ENCODE data around the gene GINM1.

GINM1 gene

DNA sequence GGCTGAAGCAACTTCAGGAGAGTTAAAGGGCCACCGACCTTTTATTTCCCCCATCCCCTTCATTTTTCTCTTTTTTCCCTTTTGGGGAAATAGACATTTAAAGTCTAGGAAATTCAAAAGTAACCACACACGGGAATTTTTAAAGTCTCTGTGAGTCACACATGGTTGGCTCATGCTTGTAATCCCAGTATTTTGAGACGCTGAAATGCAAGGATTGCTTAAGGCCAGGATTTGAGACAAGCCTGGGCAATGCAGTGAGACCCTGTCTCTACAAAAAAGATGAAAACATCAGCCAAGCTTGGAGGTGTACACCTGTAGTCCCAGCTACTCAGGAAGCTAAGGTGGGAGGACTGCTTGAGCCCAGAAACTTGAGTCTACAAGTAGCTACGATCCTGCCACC lies 48.2 kb downstream of the GINM1 start:
- DNase-seq (ENCODE audit: extremely low spot score), result no peak
- ChIA-PET POLR2A (no interaction called here), CTCF (interaction anchor here (0.8 to 4.0 kb wide), 2 partner anchors 11 to 16 kb away, joined by 3 to 12 read pairs; no protein-coding TSS in a partner anchor)
- TF ChIP-seq, protein P1, sequence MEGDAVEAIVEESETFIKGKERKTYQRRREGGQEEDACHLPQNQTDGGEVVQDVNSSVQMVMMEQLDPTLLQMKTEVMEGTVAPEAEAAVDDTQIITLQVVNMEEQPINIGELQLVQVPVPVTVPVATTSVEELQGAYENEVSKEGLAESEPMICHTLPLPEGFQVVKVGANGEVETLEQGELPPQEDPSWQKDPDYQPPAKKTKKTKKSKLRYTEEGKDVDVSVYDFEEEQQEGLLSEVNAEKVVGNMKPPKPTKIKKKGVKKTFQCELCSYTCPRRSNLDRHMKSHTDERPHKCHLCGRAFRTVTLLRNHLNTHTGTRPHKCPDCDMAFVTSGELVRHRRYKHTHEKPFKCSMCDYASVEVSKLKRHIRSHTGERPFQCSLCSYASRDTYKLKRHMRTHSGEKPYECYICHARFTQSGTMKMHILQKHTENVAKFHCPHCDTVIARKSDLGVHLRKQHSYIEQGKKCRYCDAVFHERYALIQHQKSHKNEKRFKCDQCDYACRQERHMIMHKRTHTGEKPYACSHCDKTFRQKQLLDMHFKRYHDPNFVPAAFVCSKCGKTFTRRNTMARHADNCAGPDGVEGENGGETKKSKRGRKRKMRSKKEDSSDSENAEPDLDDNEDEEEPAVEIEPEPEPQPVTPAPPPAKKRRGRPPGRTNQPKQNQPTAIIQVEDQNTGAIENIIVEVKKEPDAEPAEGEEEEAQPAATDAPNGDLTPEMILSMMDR (IDR thresholded peaks at IDR 0.05; ENCODE audit: control extremely low read depth, extremely low read depth, low read depth, missing control alignments), result no peak

DNA sequence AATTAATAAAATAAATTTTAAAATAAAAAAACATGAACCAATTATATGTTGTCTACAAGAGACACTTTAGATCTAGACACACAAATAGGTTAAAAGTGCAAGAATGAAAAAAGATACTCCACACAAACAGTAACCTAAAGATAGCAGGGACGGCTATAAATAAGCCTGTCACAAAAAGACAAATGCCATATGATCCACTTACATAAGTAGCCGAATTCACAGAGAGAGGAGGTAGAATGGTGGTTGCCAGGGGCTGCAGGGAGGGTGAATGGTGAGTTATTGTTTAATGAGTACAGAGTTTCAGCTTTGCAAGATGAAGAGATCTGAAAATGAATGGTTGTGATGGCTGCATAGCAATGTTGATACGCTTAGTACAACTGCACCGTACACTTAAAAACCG lies 49.6 kb downstream of the GINM1 start:
- DNase-seq (ENCODE audit: extremely low spot score), result no peak

DNA sequence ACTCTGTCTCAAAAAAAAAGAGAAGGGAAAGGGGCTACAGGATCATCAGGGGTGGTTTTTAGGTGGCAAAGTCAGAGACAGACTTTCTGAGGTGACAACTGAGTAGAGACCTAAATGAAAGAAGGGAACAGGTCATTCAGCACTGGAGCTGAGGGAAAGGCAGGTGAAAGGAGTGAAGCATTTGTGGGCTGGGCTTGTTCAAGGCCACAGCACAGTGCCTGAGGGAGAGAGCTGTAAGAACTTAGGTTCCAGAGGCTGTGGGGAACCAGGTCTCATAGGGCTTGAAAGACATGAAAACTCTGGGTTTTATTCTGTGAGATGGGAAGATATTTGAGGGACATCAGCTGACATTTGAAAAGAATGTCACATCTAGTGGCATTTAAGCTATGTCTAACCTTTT lies 61.5 kb downstream of the GINM1 start:
- POLR2A ChIA-PET, result no interaction called here
- TF ChIP-seq, protein P1 (IDR thresholded peaks at IDR 0.05; ENCODE audit: control extremely low read depth, extremely low read depth, low read depth, missing control alignments), result no peak
- DNase-seq (ENCODE audit: extremely low spot score), result no peak
- CTCF ChIA-PET, result interaction anchor here (1.1 to 1.6 kb wide), 3 partner anchors 9 to 62 kb away, joined by 3 read pairs; partner anchors contain the start of gene GINM1

More for the DNA sequence above, 49.6 kb downstream of the GINM1 start:
- TF ChIP-seq, protein P1 (IDR thresholded peaks at IDR 0.05; ENCODE audit: control extremely low read depth, extremely low read depth, low read depth, missing control alignments), result no peak
- CTCF ChIA-PET, result interaction anchor here (4.0 kb wide), 1 partner anchor 12 kb away, joined by 12 read pairs; no protein-coding TSS in a partner anchor
- POLR2A ChIA-PET, result no interaction called here

DNA sequence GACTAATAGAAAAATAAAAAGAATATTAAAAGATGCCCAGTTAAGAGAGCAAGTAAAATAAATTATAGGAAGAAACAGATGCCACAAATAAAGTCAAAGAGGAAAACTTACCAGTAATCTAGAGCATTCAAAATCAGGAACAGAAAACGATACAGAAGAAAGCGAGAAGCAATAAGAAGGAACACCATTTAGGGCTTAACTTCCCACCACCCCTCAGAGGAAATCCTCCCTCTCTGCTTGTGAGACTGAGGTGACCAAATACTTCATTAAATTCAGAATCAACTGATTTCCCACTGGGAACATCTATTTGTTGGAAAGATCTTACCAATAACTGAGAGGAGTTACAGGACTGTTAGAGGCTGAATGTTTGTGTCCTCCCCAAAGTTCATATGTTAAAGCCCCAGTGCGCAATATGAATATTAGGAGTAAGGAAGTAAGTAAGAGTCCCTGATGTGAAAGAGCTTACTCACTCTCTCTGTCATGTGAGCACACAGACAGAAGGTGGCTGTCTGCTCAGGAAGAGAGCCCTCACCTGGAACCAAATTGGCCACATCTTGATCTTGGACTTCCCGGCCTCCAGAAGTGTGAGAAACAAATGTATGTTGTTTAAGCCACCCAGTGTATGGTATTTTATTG lies 62.8 kb downstream of the GINM1 start:
- TF ChIP-seq, protein P1 (IDR thresholded peaks at IDR 0.05; ENCODE audit: control extremely low read depth, extremely low read depth, low read depth, missing control alignments), result no peak
- CTCF ChIA-PET, result interaction anchor here (1.6 kb wide), 1 partner anchor 9 kb away, joined by 3 read pairs; no protein-coding TSS in a partner anchor
- POLR2A ChIA-PET, result no interaction called here
- DNase-seq (ENCODE audit: extremely low spot score), result peak; percentile 41

DNA sequence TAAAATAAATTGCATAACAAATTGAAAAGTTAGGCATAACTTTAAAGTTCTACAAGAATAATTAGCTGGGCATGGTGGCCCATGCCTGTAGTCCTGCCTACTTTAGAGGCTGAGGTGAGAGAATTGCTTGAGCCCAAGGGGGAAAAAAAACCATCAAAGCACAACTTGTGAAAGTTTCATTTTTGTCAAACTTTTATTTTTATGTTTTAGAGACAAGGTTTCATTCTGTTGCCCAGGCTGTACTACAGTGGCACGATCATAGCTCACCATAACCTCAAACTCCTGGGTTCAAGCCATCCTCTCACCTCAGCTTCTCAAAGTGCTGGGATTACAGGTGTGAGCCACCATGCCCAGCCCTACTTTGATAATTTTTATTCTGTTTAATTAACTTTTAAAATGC lies 68.1 kb downstream of the GINM1 start:
- ChIA-PET POLR2A (no interaction called here), CTCF (no interaction called here)
- no peak for DNase-seq (ENCODE audit: extremely low spot score)
- TF ChIP-seq, protein P1 (IDR thresholded peaks at IDR 0.05; ENCODE audit: control extremely low read depth, extremely low read depth, low read depth, missing control alignments), result no peak

DNA sequence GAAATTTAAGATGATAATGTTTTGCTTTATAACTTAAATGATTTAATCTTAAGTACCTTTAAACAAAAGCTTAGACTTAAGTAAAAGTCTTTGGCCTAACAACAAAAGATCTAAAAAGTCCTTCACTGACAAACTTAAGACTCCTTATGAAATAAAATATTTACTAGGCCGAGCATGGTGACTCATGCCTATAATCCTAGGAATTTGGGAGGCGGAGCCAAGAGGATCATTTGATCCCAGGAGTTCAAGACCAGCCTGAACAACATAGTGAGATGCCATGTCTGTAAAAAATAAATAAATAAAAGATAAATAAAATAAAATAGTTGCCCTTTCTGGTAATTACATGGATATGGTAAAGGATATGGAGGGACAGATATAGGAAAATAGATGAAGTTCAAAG lies 69.9 kb downstream of the GINM1 start:
- DNase-seq (ENCODE audit: extremely low spot score), result no peak
- TF ChIP-seq, protein P1 (IDR thresholded peaks at IDR 0.05; ENCODE audit: control extremely low read depth, extremely low read depth, low read depth, missing control alignments), result no peak
- ChIA-PET POLR2A (no interaction called here), CTCF (interaction anchor here (1.3 to 1.4 kb wide), 2 partner anchors 11 to 198 kb away, joined by 3 to 5 read pairs; no protein-coding TSS in a partner anchor)

Data from GM10248 (cell line).